ENCODE data around the gene ZMYM4.
"Not testable (repeated sequence)": the region's sequence is repeated elsewhere in the genome, so short reads cannot be mapped to it uniquely, and the experiment has no call there.

ZMYM4 gene

DNA sequence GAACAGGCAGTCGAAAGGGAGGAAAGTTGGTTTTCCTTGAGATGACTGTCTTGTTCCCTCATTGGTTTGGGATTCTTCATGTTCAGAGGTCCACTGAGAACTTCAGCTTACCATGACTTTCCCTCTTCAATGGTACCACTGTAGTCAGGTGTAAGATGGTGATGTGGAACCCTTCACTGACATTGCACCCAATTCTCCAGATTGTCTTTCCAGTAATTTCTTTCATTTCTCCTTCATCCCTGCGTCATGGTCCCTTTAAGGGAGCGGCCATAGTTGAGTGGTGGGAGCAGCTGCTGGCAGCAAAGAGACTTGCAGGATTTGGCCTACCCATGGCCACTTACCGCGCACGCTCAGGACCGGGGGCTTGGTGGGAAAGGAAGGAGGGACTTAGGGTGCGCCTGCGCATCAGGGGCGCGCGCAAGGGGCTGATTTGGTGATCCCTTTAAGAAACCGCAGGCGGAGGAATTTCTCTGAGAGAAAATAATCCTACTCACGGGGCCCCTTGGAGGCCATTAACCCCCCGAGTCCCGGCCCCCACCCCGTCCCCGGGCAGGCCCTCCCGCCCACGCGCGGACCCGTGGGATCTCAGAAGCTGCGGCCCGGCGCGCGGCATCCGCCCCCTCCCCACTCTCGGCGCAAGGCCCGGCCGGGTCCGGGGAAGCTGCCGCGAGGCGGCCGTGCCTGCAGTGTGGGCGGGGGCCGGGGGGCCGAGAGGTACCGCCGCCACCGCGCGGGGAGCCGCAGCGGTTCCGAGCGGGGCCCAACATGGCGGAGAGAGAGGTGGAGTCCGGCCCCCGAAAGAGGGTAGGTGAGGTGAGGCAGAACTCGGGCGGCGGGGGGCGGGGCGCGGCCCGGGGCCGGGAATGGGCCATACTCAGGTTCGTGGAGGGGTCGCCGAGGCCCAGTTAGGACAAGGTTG, at the start of gene ZMYM4:
Gene ZMYM4 (plus strand): TSS at position 428 of the 919 bp plus-strand sequence. CDS start 338 bp downstream, at position 766.
- no peaks in the 10 kb centered on the region for H3K36me3 ChIP-seq (ENCODE audit: control insufficient read depth, insufficient read depth, low read length)
- peak within 1 kb of the TSS; percentile 81 for H3K9ac ChIP-seq (ENCODE audit: low read length)
- no peaks in the 10 kb centered on the region for H3K27me3 ChIP-seq (ENCODE audit: control insufficient read depth, insufficient read depth, low read length)
- peak within 1 kb of the TSS; percentile 42 for H3K4me3 ChIP-seq (ENCODE audit: low read length)
- H3K9me3 ChIP-seq (ENCODE audit: control insufficient read depth, low read length) = no peaks in the 10 kb centered on the region
- peaks cover 14% of the 10 kb centered on the region for H3K4me1 ChIP-seq (ENCODE audit: control insufficient read depth, insufficient read depth, low read length)

- no peaks in the 10 kb centered on the region for H3K9me3 ChIP-seq (ENCODE audit: control insufficient read depth, low read length)
- H3K4me3 ChIP-seq (ENCODE audit: low read length) = no peak overlapping the region
- H3K9ac ChIP-seq (ENCODE audit: low read length) = no peak overlapping the region
- H3K4me1 ChIP-seq (ENCODE audit: control insufficient read depth, insufficient read depth, low read length) = no peaks in the 10 kb centered on the region
- no peaks in the 10 kb centered on the region for H3K36me3 ChIP-seq (ENCODE audit: control insufficient read depth, insufficient read depth, low read length)
- H3K27me3 ChIP-seq (ENCODE audit: control insufficient read depth, insufficient read depth, low read length) = no peaks in the 10 kb centered on the region
Measured at GRCh38 chr1:35220976-35221375, 47.5 kb upstream of the ZMYM4 start.

GRCh38 chr1:35222322-35223083, 46.0 kb upstream of the ZMYM4 start:
- H3K4me1 ChIP-seq (ENCODE audit: control insufficient read depth, insufficient read depth, low read length) = no peaks in the 10 kb centered on the region
- H3K27me3 ChIP-seq (ENCODE audit: control insufficient read depth, insufficient read depth, low read length) = no peaks in the 10 kb centered on the region
- H3K9ac ChIP-seq (ENCODE audit: low read length) = no peak overlapping the region

GRCh38 chr1:35223084-35223630, 45.4 kb upstream of the ZMYM4 start:
- no peak overlapping the region for H3K9ac ChIP-seq (ENCODE audit: low read length)
- no peak overlapping the region for H3K4me3 ChIP-seq (ENCODE audit: low read length)
- no peaks in the 10 kb centered on the region for H3K4me1 ChIP-seq (ENCODE audit: control insufficient read depth, insufficient read depth, low read length)
- H3K27me3 ChIP-seq (ENCODE audit: control insufficient read depth, insufficient read depth, low read length) = no peaks in the 10 kb centered on the region
- H3K36me3 ChIP-seq (ENCODE audit: control insufficient read depth, insufficient read depth, low read length) = no peaks in the 10 kb centered on the region
- no peaks in the 10 kb centered on the region for H3K9me3 ChIP-seq (ENCODE audit: control insufficient read depth, low read length)

More at GRCh38 chr1:35222322-35223083, 46.0 kb upstream of the ZMYM4 start:
- Histone ChIP-seq H3K9me3 (ENCODE audit: control insufficient read depth, low read length) (no peaks in the 10 kb centered on the region), H3K36me3 (ENCODE audit: control insufficient read depth, insufficient read depth, low read length) (no peaks in the 10 kb centered on the region), H3K4me3 (ENCODE audit: low read length) (no peak overlapping the region)

- no peaks in the 10 kb centered on the region for H3K36me3 ChIP-seq (ENCODE audit: control insufficient read depth, insufficient read depth, low read length)
- H3K9ac ChIP-seq (ENCODE audit: low read length) = no peak overlapping the region
- no peaks in the 10 kb centered on the region for H3K9me3 ChIP-seq (ENCODE audit: control insufficient read depth, low read length)
- no peaks in the 10 kb centered on the region for H3K27me3 ChIP-seq (ENCODE audit: control insufficient read depth, insufficient read depth, low read length)
- no peak overlapping the region for H3K4me3 ChIP-seq (ENCODE audit: low read length)
- no peaks in the 10 kb centered on the region for H3K4me1 ChIP-seq (ENCODE audit: control insufficient read depth, insufficient read depth, low read length)
Measured at GRCh38 chr1:35226546-35226945, 42.0 kb upstream of the ZMYM4 start.

DNA sequence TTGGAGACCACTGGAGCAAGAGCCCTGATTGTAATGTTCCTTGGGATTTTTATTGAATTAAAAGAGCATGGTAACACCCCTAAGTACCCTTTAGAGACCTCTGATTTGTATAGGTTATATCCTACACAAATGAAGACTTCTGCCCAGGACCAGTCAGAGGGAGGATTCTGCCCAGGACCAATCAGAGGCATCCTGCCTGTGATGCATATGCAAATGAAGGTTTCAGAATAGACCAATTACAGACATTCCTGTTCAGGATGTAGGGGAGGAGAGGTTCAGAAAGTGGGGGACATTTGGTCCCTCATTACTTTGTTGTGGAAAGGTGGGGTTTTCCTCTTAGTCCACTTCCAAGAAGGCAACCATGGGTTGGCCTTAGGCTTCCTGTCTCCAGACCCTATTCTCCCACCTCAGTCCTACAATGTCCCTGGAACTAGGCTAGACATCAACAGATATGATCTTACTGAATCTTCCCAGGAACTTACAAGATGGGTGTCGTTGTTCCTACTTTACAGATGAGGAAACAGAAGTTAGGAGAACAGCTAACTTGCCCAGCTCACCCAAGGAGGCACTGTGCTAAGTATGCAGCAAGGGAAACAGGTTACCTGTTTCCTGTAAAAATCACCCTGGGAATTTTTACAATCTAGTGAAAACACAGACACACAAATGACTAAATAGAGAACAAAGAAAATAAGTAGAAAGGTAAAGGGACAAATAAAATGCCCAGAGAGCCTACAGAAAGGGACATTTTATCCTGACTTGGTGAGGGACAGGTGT, 38.7 kb upstream of the ZMYM4 start:
- H3K4me3 ChIP-seq (ENCODE audit: low read length) = no peak overlapping the region
- no peaks in the 10 kb centered on the region for H3K27me3 ChIP-seq (ENCODE audit: control insufficient read depth, insufficient read depth, low read length)
- no peaks in the 10 kb centered on the region for H3K36me3 ChIP-seq (ENCODE audit: control insufficient read depth, insufficient read depth, low read length)
- H3K9ac ChIP-seq (ENCODE audit: low read length) = no peak overlapping the region
- no peaks in the 10 kb centered on the region for H3K9me3 ChIP-seq (ENCODE audit: control insufficient read depth, low read length)
- H3K4me1 ChIP-seq (ENCODE audit: control insufficient read depth, insufficient read depth, low read length) = no peaks in the 10 kb centered on the region

- Histone ChIP-seq H3K4me1 (ENCODE audit: control insufficient read depth, insufficient read depth, low read length) (no peaks in the 10 kb centered on the region), H3K9me3 (ENCODE audit: control insufficient read depth, low read length) (no peaks in the 10 kb centered on the region), H3K27me3 (ENCODE audit: control insufficient read depth, insufficient read depth, low read length) (no peaks in the 10 kb centered on the region), H3K9ac (ENCODE audit: low read length) (no peak overlapping the region), H3K4me3 (ENCODE audit: low read length) (no peak overlapping the region), H3K36me3 (ENCODE audit: control insufficient read depth, insufficient read depth, low read length) (no peaks in the 10 kb centered on the region)
Measured at GRCh38 chr1:35231287-35231686, 37.2 kb upstream of the ZMYM4 start.

- not testable (repeated sequence) for H3K4me1 ChIP-seq (ENCODE audit: control insufficient read depth, insufficient read depth, low read length); H3K9me3 ChIP-seq (ENCODE audit: control insufficient read depth, low read length); H3K9ac ChIP-seq (ENCODE audit: low read length); H3K36me3 ChIP-seq (ENCODE audit: control insufficient read depth, insufficient read depth, low read length); H3K4me3 ChIP-seq (ENCODE audit: low read length); H3K27me3 ChIP-seq (ENCODE audit: control insufficient read depth, insufficient read depth, low read length)
Measured at GRCh38 chr1:35236772-35237171, 31.7 kb upstream of the ZMYM4 start.

DNA sequence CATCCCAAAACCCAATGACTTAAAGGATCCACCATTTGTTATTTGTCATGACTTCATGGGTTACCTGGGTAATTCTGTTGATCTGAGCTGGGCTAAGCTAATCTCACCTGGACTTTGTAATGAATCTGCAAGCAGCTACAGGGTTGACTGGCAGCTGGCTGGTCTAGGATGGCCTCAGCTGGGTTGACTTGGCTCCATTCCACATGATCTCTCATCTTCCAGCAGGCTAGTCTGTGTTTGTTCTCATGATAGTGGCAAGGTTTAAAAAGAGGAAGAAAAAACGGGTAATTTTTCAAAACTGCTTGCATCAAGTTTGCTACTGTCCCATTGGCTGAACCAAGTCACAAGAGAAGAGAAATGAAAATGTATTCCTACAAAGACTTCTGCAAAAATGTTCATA, 24.8 kb upstream of the ZMYM4 start:
- Histone ChIP-seq H3K4me3 (ENCODE audit: low read length) (no peak overlapping the region), H3K36me3 (ENCODE audit: control insufficient read depth, insufficient read depth, low read length) (no peaks in the 10 kb centered on the region), H3K27me3 (ENCODE audit: control insufficient read depth, insufficient read depth, low read length) (no peaks in the 10 kb centered on the region), H3K9me3 (ENCODE audit: control insufficient read depth, low read length) (no peaks in the 10 kb centered on the region), H3K9ac (ENCODE audit: low read length) (no peak overlapping the region), H3K4me1 (ENCODE audit: control insufficient read depth, insufficient read depth, low read length) (no peaks in the 10 kb centered on the region)

- no peaks in the 10 kb centered on the region for H3K36me3 ChIP-seq (ENCODE audit: control insufficient read depth, insufficient read depth, low read length)
- no peak overlapping the region for H3K9ac ChIP-seq (ENCODE audit: low read length)
- no peak overlapping the region for H3K4me3 ChIP-seq (ENCODE audit: low read length)
- H3K4me1 ChIP-seq (ENCODE audit: control insufficient read depth, insufficient read depth, low read length) = no peaks in the 10 kb centered on the region
- no peaks in the 10 kb centered on the region for H3K27me3 ChIP-seq (ENCODE audit: control insufficient read depth, insufficient read depth, low read length)
- H3K9me3 ChIP-seq (ENCODE audit: control insufficient read depth, low read length) = no peaks in the 10 kb centered on the region
Measured at GRCh38 chr1:35247256-35247655, 21.3 kb upstream of the ZMYM4 start.

DNA sequence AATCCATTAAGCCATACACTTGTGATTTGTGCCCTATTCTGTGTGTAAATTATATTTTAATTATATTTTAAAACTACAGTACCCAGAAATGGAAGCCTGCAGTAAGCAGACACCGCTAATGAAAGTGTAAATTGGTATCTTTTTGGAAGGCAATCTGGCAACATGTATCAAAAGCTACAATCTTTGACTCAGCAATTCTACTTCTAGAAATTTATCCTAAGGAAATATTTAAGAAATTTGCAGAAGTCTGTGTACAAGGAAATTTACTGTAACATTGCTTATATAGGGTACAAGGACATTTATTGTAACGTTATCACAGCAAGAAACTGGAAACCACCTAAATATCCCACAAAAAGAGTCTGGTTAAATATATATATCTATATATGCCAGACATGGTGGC, 14.6 kb upstream of the ZMYM4 start:
- Histone ChIP-seq H3K36me3 (ENCODE audit: control insufficient read depth, insufficient read depth, low read length) (no peaks in the 10 kb centered on the region), H3K9me3 (ENCODE audit: control insufficient read depth, low read length) (no peaks in the 10 kb centered on the region), H3K4me3 (ENCODE audit: low read length) (no peak overlapping the region)

More for the DNA sequence above, 14.6 kb upstream of the ZMYM4 start:
- no peaks in the 10 kb centered on the region for H3K4me1 ChIP-seq (ENCODE audit: control insufficient read depth, insufficient read depth, low read length)
- no peak overlapping the region for H3K9ac ChIP-seq (ENCODE audit: low read length)
- H3K27me3 ChIP-seq (ENCODE audit: control insufficient read depth, insufficient read depth, low read length) = no peaks in the 10 kb centered on the region

Measured in mucosa of stomach (tissue), 1 donor.